Measurements from ENCODE around the gene MEGF6.

DNA sequence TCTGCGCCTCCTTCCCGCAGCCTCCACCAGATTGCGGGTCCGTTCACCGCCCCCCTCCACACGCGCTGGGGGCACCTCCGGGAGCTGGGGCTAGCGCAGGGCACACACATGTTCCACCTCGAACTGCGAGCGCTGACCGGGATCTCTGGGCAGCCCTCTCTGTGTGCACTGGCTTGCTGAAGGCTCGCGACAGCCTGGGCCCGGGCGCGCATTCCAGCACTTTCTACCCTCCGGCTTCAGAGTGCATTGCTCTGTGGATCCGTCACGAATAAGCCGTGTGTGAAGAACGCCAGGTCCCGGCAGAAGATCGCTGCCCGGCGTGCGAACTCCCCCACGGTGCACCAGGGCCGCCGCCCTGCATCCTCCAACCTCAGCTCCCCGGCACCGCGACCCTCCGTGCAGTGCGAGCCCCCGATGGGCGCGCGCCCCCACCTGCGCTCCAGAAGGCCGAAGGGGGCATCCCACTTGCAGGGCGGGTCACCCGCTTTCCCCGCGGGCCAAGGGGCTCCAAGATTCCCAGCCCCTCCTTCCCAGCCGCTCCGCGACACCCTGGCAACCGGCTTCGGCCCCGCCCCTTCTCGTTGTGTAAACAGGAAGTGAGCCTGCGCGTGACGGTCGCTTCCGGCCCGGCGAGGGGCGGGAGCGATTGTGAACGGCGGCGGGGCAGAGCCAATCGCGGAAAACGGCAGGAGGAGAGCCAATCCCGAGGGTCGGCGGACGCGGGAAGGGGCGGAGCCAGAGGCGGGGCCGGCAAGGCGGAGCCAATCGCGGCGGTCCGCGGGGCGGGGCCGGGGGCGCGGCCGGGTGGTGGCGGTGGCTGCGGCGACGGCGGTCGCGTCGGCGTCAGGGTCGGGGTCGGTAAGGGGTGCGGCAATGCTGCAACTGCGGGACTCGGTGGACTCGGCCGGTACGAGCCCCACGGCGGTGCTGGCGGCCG is 13.2 kb upstream of the MEGF6 start, which contains the start of gene TPRG1L:
- TF ChIP-seq, protein P1, sequence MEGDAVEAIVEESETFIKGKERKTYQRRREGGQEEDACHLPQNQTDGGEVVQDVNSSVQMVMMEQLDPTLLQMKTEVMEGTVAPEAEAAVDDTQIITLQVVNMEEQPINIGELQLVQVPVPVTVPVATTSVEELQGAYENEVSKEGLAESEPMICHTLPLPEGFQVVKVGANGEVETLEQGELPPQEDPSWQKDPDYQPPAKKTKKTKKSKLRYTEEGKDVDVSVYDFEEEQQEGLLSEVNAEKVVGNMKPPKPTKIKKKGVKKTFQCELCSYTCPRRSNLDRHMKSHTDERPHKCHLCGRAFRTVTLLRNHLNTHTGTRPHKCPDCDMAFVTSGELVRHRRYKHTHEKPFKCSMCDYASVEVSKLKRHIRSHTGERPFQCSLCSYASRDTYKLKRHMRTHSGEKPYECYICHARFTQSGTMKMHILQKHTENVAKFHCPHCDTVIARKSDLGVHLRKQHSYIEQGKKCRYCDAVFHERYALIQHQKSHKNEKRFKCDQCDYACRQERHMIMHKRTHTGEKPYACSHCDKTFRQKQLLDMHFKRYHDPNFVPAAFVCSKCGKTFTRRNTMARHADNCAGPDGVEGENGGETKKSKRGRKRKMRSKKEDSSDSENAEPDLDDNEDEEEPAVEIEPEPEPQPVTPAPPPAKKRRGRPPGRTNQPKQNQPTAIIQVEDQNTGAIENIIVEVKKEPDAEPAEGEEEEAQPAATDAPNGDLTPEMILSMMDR (IDR thresholded peaks at IDR 0.05): peak in 1 of 4 experiments; percentile 3
- TF ChIP-seq POLR2A (IDR thresholded peaks at IDR 0.05): peak; percentile 61 to 67

All from uterus (tissue), 2 donors.